IPS-20b (cell line): ENCODE data around the gene WAPL.
A peak's percentile ranks its signal among the peaks of the same experiment; 100 is the strongest.
"Not testable (repeated sequence)": the region's sequence is repeated elsewhere in the genome, so short reads cannot be mapped to it uniquely, and the experiment has no call there.

Source experiments
- H3K27ac ChIP-seq: one replicate; pipeline ENCODE4 v1.5.1; 2013; ENCODE audit warnings: low read length
- H3K27me3 ChIP-seq: 2 replicates; pipeline ENCODE4 v1.6.1; 2013; ENCODE audit warnings: mild to moderate bottlenecking, low read length, inconsistent platforms; ENCODE audit not compliant: insufficient read depth
- H3K36me3 ChIP-seq: 2 replicates; pipeline ENCODE4 v1.6.1; 2013; ENCODE audit warnings: low read depth, mild to moderate bottlenecking, inconsistent platforms, low read length, moderate library complexity; ENCODE audit not compliant: insufficient read depth
- H3K4me1 ChIP-seq: 2 replicates; pipeline ENCODE4 v1.6.1; 2013; ENCODE audit warnings: mild to moderate bottlenecking, control low read depth, inconsistent platforms, low read length, moderate library complexity; ENCODE audit not compliant: insufficient read depth
- H3K4me3 ChIP-seq: 2 replicates; pipeline ENCODE4 v1.5.1; 2013; ENCODE audit warnings: mild to moderate bottlenecking, low read length, inconsistent platforms
- H3K9ac ChIP-seq: 2 replicates; pipeline ENCODE4 v1.6.1; 2013; ENCODE audit warnings: low read depth, mild to moderate bottlenecking, inconsistent platforms, low read length, moderate library complexity
- H3K9me3 ChIP-seq: 2 replicates; pipeline ENCODE4 v1.6.1; 2013; ENCODE audit warnings: mild to moderate bottlenecking, low read depth, low read length, inconsistent platforms; ENCODE audit not compliant: insufficient read depth

Gene WAPL

DNA sequence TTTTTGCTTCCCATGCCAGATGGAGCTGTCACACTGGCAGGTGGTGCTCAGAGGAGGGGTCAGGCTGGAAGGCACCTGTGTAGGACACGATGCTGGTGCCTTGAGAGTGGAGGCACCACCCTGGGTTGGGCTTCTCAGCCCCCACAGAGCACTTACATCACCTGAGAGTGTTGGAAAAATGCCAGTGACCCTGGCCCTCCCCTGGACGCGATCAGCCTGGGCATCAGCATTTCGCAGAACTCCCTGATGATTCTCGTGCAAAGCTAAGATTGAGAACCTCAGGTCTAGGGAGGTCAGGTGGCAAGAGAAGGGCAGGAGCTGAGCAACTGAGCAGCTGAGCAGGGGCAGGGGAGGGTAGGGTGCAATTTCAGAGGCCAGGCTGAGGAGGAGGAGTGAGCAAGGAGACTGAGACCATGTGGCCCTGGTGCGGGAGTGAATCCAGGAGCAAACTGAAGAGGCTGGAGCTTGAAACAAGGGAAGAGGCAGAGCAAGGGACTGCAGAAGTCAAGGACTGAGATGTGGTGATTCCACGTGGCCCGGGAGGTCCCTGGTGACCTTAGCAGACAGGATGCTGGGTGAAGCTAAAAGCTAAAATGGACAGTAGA, 130.3 kb downstream of the WAPL start:
- no peak overlapping the region for H3K9ac ChIP-seq
- no peak overlapping the region for H3K27ac ChIP-seq
- peaks cover 3% of the 10 kb centered on the region; the same call in 1 of the 2 replicates for H3K4me1 ChIP-seq
- H3K9me3 ChIP-seq = no peaks in the 10 kb centered on the region
- peaks cover 50% of the 10 kb centered on the region for H3K27me3 ChIP-seq
- no peak overlapping the region for H3K4me3 ChIP-seq
- no peaks in the 10 kb centered on the region for H3K36me3 ChIP-seq

DNA sequence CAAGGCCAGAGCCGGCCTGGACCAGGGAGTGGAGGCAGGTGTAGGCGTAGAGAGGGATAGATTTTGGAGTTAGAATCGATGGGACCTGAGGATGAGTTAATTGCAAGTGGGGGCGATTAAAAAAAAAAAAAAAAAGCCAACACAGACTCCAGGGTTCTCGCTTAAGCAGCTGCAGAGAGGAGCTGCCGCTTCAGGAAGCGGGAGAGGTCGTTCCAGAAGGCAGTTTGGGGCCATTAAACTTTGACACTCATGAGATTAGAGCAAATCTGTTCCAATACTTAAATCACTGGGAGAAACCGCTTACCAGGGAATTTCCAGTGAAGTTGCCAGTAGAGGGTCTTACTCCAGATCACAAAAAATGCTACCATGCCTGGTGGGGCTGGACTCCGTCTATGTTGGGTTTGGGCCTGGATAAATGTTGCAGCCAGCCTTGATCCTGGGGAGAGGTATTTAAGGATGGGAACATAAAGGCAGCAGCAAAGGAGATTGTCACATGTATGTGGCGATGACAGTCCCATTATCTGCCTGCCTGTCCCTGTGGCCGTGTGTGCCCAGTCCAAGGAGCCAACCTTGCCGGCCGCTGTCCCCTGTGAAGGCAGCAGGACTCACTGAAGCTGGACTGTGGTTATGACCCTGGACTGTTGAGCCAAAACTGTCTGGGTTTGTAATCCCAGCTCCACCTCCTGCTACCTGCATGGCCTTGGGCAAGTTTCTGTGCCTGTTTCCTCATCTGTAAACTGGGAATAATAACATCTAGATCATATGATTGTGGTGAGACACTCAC, 131.1 kb downstream of the WAPL start:
- peak overlapping the region; percentile 39; the same call in 1 of the 2 replicates for H3K9ac ChIP-seq
- H3K4me3 ChIP-seq = peak overlapping the region; percentile 75; the same call in 1 of the 2 replicates
- H3K27me3 ChIP-seq = peaks cover 50% of the 10 kb centered on the region
- H3K4me1 ChIP-seq = peaks cover 3% of the 10 kb centered on the region; the same call in 1 of the 2 replicates
- H3K27ac ChIP-seq = no peak overlapping the region
- H3K9me3 ChIP-seq = no peaks in the 10 kb centered on the region
- no peaks in the 10 kb centered on the region for H3K36me3 ChIP-seq

DNA sequence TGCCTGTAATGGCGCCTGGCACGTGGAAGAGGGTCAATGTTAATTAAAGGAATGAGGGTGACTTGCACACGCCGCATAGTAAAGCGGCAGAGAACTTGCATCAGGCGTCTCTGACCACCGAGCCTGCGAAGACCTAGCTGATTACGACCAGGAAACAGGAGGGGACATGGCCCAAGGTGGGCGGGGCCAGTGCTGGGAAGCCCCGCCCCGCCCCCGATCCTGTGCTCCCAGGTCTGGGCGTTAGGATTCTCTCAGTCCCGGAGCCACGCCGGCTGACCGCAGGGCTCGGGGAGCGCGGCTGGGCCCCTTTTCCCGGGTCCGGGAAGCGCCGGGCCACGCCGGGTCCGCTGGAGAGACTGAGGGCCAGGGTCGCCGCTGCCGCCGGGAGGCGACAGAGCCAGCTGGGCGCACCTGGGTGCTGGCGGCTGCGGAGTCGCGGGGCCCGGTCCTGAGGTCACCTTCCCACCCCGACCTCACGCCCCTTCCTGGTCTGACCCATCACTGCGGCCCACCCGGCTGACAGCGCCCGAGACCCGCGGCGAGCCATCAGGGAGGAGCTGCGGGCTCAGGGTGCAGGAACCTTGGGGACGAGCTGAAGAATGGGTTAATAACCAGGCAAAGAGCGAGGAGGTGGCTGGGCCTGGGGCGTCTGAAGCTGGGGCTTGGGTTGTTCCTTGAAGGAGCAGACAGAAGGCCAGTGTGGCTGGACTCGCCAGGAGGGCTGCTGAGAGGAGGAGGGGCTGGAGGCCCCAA, 132.0 kb downstream of the WAPL start:
- H3K4me1 ChIP-seq = peaks cover 3% of the 10 kb centered on the region; the same call in 1 of the 2 replicates
- peak overlapping the region; percentile 48; the same call in 1 of the 2 replicates for H3K9ac ChIP-seq
- H3K27ac ChIP-seq = no peak overlapping the region
- H3K36me3 ChIP-seq = no peaks in the 10 kb centered on the region
- H3K4me3 ChIP-seq = peak overlapping the region; percentile 75
- no peaks in the 10 kb centered on the region for H3K9me3 ChIP-seq
- peaks cover 50% of the 10 kb centered on the region for H3K27me3 ChIP-seq

DNA sequence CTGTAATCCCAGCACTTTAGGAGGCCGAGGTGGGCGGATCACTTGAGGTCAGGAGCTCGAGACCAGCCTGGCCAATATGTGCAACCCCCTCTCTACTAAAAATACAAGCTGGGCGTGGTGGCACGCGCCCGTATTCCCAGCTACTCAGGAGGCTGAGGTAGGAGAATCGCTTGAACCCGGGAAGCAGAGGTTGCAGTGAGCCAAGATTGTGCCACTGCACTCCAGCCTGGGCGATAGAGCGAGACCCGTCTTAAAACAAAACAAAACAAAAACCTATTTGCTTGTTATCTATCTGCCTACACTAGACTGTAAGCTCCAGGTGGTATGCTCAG, 132.5 kb downstream of the WAPL start:
- Histone ChIP-seq H3K4me3 (peak overlapping the region; percentile 75), H3K27me3 (peaks cover 50% of the 10 kb centered on the region), H3K9ac (peak overlapping the region; percentile 48; the same call in 1 of the 2 replicates)
- H3K36me3 ChIP-seq, H3K4me1 ChIP-seq, H3K27ac ChIP-seq, H3K9me3 ChIP-seq: not testable (repeated sequence)

DNA sequence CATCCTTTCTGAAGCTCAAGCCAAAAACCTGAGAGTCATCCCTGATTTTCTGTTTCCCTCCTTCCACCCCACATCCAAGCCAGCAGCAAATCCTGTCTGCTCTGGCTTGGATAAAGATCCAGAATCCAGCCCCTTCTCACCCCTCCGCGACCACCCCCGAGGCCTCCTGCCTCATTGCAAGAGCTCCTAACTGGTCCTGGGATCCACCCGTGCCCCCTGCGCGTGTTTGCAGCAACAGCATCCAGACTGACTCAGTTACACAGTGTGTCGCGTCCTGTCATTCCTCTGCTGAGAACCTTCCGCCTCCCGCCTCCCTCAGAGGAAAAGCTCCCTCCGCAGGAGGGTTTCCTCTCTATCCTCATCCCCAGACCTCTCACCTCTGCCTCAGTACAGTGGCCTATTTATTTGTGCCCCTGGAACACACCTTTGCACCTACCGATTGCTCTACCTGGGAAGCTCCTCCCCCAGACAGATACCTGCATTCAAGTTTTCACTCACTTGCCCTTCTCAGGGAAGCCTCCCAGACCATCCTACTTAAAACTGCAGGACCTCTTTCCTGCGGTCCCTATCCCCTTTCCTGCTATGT, 133.4 kb downstream of the WAPL start:
- Histone ChIP-seq H3K4me3 (no peak overlapping the region), H3K9me3 (no peaks in the 10 kb centered on the region), H3K27me3 (peaks cover 50% of the 10 kb centered on the region), H3K27ac (no peak overlapping the region), H3K4me1 (peaks cover 3% of the 10 kb centered on the region; the same call in 1 of the 2 replicates), H3K9ac (no peak overlapping the region), H3K36me3 (no peaks in the 10 kb centered on the region)

DNA sequence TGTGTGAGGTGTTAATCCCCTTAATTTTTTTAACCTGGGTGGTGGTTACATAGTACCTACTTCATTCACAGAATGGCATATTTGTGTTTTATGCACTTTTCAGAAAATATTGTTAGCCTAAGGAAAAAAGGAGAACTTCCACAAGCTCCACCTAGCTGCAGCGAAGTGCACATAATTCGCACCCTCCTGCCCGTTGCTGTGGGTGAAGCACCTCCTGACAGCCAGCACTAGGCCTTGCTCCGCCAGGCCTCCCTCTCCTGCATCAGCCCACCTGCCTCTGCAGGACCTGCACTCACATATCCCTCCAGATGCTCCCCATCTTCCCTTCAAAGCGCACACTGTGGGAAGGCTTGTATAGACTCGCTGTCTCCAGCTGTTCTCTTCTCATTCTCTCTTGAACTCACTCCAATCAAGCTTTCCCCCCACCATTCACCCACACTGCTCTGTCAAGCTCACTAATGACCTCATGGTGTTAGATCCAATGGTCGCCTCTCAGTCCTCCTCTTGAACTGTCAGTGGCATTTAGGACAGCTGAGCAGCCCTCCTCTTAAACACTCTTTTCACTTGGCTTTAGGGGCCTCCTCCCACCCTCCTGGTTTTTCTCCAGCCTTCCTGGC, 134.3 kb downstream of the WAPL start:
- Histone ChIP-seq H3K9ac (no peak overlapping the region), H3K4me3 (no peak overlapping the region), H3K9me3 (no peaks in the 10 kb centered on the region), H3K27me3 (peaks cover 44% of the 10 kb centered on the region), H3K4me1 (peaks cover 3% of the 10 kb centered on the region; the same call in 1 of the 2 replicates), H3K36me3 (no peaks in the 10 kb centered on the region), H3K27ac (no peak overlapping the region)

DNA sequence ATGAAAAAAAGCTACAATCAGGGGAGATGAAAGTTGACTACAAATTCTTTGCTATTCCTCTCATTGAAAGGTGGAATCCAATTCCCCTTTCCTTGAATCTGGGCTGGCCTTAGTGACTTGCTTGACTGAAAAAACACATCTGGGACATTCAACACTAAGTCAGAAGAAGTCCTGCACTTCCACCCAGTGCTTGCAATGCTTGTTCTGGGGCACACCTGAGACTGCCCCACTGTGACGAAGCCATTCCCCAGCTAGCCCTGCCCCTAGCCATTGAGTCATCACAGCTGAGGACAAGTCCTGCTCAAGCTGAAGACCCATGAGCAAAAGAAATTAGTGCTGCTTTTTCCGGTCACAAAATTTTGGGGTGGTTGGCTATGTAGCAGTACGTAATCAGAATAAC, 135.8 kb downstream of the WAPL start:
- H3K27ac ChIP-seq = no peak overlapping the region
- H3K4me3 ChIP-seq = no peak overlapping the region
- H3K27me3 ChIP-seq = peaks cover 29% of the 10 kb centered on the region
- no peak overlapping the region for H3K9ac ChIP-seq
- no peaks in the 10 kb centered on the region for H3K9me3 ChIP-seq
- no peaks in the 10 kb centered on the region for H3K36me3 ChIP-seq
- H3K4me1 ChIP-seq = peaks cover 3% of the 10 kb centered on the region; the same call in 1 of the 2 replicates
